Testis (tissue), 2 donors: ENCODE results near the gene MTMR1.

Source experiments
- POLR2A ChIP-seq: fragments of 450-650 bp; IDR thresholded peaks from one replicate; pipeline ENCODE4 v1.6.1; 2017; ENCODE audit warnings: antibody characterized with exemption, mild to moderate bottlenecking, moderate library complexity
- TF ChIP-seq, protein P1 (sequence below), 3 experiments: fragments of 450-650 bp in 2 of 3; fragments of 200-600 bp in 1 of 3; sonication (generic) in 1 of 3; IDR thresholded peaks; one replicate each; pipeline ENCODE4 v1.5.1; 2016 to 2019; ENCODE audit warnings: antibody characterized with exemption in 3 of 3, mild to moderate bottlenecking in 2 of 3, moderate library complexity in 1 of 3

- TF ChIP-seq, protein P1, sequence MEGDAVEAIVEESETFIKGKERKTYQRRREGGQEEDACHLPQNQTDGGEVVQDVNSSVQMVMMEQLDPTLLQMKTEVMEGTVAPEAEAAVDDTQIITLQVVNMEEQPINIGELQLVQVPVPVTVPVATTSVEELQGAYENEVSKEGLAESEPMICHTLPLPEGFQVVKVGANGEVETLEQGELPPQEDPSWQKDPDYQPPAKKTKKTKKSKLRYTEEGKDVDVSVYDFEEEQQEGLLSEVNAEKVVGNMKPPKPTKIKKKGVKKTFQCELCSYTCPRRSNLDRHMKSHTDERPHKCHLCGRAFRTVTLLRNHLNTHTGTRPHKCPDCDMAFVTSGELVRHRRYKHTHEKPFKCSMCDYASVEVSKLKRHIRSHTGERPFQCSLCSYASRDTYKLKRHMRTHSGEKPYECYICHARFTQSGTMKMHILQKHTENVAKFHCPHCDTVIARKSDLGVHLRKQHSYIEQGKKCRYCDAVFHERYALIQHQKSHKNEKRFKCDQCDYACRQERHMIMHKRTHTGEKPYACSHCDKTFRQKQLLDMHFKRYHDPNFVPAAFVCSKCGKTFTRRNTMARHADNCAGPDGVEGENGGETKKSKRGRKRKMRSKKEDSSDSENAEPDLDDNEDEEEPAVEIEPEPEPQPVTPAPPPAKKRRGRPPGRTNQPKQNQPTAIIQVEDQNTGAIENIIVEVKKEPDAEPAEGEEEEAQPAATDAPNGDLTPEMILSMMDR (IDR thresholded peaks at IDR 0.05), result no peak
- TF ChIP-seq POLR2A, result no peak
These were observed 75.5 kb downstream of the MTMR1 start for GRCh38 chrX:150768580-150769190.
